PC-3 (cell line): ENCODE measurements around the gene TMEM163.

Source experiments
- EZH2phosphoT487 ChIP-seq: fragments of 300-600 bp; sonication (generic); IDR thresholded peaks from 2 replicates; pipeline ENCODE4 v1.6.1; 2018; ENCODE audit warnings: mild to moderate bottlenecking, antibody characterized with exemption, low read length, borderline replicate concordance
- TF ChIP-seq, protein P1 (sequence below): fragments of 300-600 bp; sonication (generic); conservative IDR thresholded peaks from 2 replicates; pipeline ENCODE4 v1.5.1; 2017; ENCODE audit warnings: antibody characterized with exemption, low read depth, mild to moderate bottlenecking, low read length

DNA sequence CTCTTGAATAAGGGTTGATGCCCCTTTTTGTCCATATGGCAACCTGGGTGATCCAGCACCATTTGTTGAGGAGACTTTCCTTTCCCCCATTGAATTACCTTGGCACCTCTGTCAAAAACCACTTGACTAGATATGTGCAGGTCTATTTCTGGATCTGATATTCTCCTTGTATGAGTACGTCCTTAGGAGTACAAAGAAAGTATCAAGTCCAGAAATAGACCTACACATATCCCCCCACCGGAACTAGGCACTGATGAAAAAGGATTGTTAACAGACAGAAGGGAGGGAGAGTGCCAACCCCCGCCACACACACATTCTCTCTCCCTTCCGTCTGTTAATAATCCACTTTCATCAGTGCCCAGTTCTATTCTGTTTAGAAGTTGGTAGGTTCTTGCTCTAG lies 225.0 kb downstream of the TMEM163 start:
- TF ChIP-seq EZH2phosphoT487, result no peak
- TF ChIP-seq, protein P1, sequence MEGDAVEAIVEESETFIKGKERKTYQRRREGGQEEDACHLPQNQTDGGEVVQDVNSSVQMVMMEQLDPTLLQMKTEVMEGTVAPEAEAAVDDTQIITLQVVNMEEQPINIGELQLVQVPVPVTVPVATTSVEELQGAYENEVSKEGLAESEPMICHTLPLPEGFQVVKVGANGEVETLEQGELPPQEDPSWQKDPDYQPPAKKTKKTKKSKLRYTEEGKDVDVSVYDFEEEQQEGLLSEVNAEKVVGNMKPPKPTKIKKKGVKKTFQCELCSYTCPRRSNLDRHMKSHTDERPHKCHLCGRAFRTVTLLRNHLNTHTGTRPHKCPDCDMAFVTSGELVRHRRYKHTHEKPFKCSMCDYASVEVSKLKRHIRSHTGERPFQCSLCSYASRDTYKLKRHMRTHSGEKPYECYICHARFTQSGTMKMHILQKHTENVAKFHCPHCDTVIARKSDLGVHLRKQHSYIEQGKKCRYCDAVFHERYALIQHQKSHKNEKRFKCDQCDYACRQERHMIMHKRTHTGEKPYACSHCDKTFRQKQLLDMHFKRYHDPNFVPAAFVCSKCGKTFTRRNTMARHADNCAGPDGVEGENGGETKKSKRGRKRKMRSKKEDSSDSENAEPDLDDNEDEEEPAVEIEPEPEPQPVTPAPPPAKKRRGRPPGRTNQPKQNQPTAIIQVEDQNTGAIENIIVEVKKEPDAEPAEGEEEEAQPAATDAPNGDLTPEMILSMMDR, result no peak
